OCI-LY7 (cell line): ENCODE measurements around the gene MEIG1. TPM values are rescaled to one million over a fixed set of nuclear protein-coding genes. Genes with fewer than 3 reads are reported as not detected.
A peak's percentile ranks its signal among the peaks of the same experiment; 100 is the strongest.

Experiments
- BruUV-seq: library from RNA; stranded (reverse); fragments of 400-500 nt; replicated peaks from 2 replicates; lab custom pipeline; 2021; lab: Mats Ljungman, UMichigan
- CTCF ChIA-PET: fragments of 300-600 bp; sonication (Branson Sonifier 250); formaldehyde crosslinking; loops from one replicate; lab custom pipeline; 2022; ENCODE audit warnings: antibody characterized with exemption; ENCODE audit not compliant: unreplicated experiment; lab: Charles Lee
- POLR2A ChIA-PET: fragments of 300-600 bp; sonication (Branson Sonifier 250); formaldehyde crosslinking; loops from one replicate; lab custom pipeline; 2022; ENCODE audit warnings: antibody characterized with exemption; lab: Charles Lee
- DNase-seq: peaks from one replicate; pipeline ENCODE4 v3.0.0-alpha.2; 2015; ENCODE audit warnings: low spot score
- H2AFZ ChIP-seq: fragments of 200-600 bp; sonication (generic), shearing (Covaris generic); 2 replicates; pipeline ENCODE4 v1.6.1; 2014; ENCODE audit warnings: mild to moderate bottlenecking, antibody characterized with exemption, low read length, moderate library complexity
- H3K27ac ChIP-seq: fragments of 200-600 bp; sonication (generic); 2 replicates; pipeline ENCODE4 v1.5.1; 2014; ENCODE audit warnings: mixed run types, low read depth, mild to moderate bottlenecking, moderate library complexity, low read length, inconsistent platforms; ENCODE audit not compliant: poor library complexity, severe bottlenecking
- H3K36me3 ChIP-seq: fragments of 200-600 bp; sonication (generic); 2 replicates; pipeline ENCODE4 v1.6.1; 2014; ENCODE audit warnings: mild to moderate bottlenecking, antibody characterized with exemption, low read length, moderate library complexity, mixed read lengths; ENCODE audit not compliant: insufficient read depth
- H3K4me1 ChIP-seq: fragments of 200-600 bp; sonication (generic); 2 replicates; pipeline ENCODE4 v1.5.1; 2014; ENCODE audit warnings: mild to moderate bottlenecking, low read length; ENCODE audit not compliant: insufficient read depth, poor library complexity, severe bottlenecking
- H3K4me2 ChIP-seq: fragments of 200-600 bp; sonication (generic); 2 replicates; pipeline ENCODE4 v1.6.1; 2014; ENCODE audit warnings: mild to moderate bottlenecking, low read length
- H3K4me3 ChIP-seq: fragments of 200-600 bp; sonication (generic); 2 replicates; pipeline ENCODE4 v1.5.1; 2014; ENCODE audit warnings: mild to moderate bottlenecking, low read depth, low read length; ENCODE audit not compliant: poor library complexity, severe bottlenecking
- H3K79me2 ChIP-seq: fragments of 200-600 bp; sonication (generic); 2 replicates; pipeline ENCODE4 v1.6.1; 2016; ENCODE audit warnings: low read depth, mild to moderate bottlenecking, low read length, moderate library complexity, mixed read lengths; ENCODE audit not compliant: insufficient read depth
- H3K9me2 ChIP-seq: fragments of 200-600 bp; sonication (generic); 2 replicates; pipeline ENCODE4 v1.6.1; 2016; ENCODE audit warnings: mild to moderate bottlenecking, low read length, mixed read lengths; ENCODE audit not compliant: insufficient read depth
- H3K9me3 ChIP-seq: fragments of 200-600 bp; sonication (generic); 2 replicates; pipeline ENCODE4 v1.6.1; 2014; ENCODE audit warnings: mild to moderate bottlenecking, mixed run types, low read length, mixed read lengths
- H4K20me1 ChIP-seq: fragments of 200-600 bp; sonication (generic); 2 replicates; pipeline ENCODE4 v1.6.1; 2014; ENCODE audit warnings: mild to moderate bottlenecking, antibody characterized with exemption, low read length, moderate library complexity, mixed read lengths; ENCODE audit not compliant: insufficient read depth
- CTCF ChIP-seq: fragments of 200-600 bp; sonication (generic); conservative IDR thresholded peaks from 2 replicates; pipeline ENCODE4 v1.5.1; 2014; ENCODE audit warnings: mild to moderate bottlenecking, antibody characterized with exemption, low read length, moderate library complexity, mixed read lengths
- EZH2phosphoT487 ChIP-seq: fragments of 200-600 bp; sonication (generic); IDR thresholded peaks from 2 replicates; pipeline ENCODE4 v1.6.1; 2018; ENCODE audit warnings: low read depth, borderline replicate concordance, mild to moderate bottlenecking, mixed run types, antibody characterized with exemption, low read length, moderate library complexity, mixed read lengths
- intact Hi-C: fragments of 100-400 bp; cut with micrococcal nuclease; formaldehyde crosslinking; loops from one replicate; pipeline ENCODE4 v1.10.0; 2022; ENCODE audit not compliant: unreplicated experiment
- total RNA-seq, 2 experiments: library from RNA; depleted of rRNA in 1 of 2; stranded (reverse); fragments of >200 nt in 1 of 2; shearing (Covaris generic) in 1 of 2; gene quantifications; 2 replicates each; pipeline ENCODE4 v1.2.3, GENCODE V29; 2014 to 2022

The MEIG1 gene
- total RNA-seq, 2 experiments from 2014 or later: 1.1 to 2.7 TPM

DNA sequence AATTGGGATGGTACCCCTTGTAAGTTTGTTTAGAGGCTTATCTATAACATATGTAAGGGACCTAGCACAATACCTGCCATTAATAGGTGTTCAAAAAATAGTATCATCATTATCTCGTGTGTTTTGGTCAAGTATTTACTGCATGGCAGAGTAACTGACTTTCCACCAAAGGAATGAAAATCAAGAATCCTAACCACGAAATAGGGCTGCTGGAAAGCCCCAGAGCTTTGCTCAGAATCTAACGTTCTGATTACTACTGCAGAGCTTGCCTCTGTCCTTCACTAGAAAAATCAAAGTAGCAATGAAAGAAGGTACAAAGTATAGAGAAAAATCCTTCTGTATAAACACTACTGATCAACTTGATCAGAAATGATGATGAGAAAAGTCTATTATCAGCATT is 40.2 kb upstream of the MEIG1 start:
- intact Hi-C loops: no loop called here
- TF ChIP-seq EZH2phosphoT487 (no peak), CTCF (no peak)
- Histone ChIP-seq H3K4me2 (no peak overlapping the region), H3K9me3 (peaks cover 34% of the 10 kb centered on the region), H4K20me1 (no peaks in the 10 kb centered on the region), H3K9me2 (no peaks in the 10 kb centered on the region), H3K79me2 (peaks cover 17% of the 10 kb centered on the region; the same call in 1 of the 2 replicates), H2AFZ (no peak overlapping the region), H3K36me3 (peaks cover 100% of the 10 kb centered on the region), H3K4me1 (no peaks in the 10 kb centered on the region), H3K4me3 (no peak overlapping the region), H3K27ac (no peak overlapping the region)
- no TSS peak for BruUV-seq
- no peak for DNase-seq
- POLR2A ChIA-PET: no interaction called here
- CTCF ChIA-PET: no interaction called here

DNA sequence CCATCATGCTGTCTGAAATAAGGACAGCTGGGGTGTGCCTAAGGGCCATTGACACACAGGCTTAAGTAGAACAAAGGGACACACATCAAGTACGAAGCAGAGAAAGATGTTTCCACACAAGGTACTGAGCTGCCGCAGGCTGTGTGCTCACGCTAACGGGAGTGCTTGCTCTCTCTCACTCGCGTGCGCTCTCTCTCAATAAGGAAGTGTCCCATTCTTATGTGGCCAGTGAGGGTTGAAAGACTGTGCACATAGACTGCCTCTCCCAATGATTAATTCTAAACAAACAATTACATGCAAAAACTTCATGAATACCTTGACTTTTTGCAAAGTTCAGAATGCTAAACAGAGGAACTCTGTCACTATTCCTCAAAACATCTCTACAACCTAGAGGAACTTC is 35.2 kb upstream of the MEIG1 start:
- DNase-seq: no peak
- H3K9me2 ChIP-seq: no peaks in the 10 kb centered on the region
- H3K4me3 ChIP-seq: no peak overlapping the region
- intact Hi-C loops: no loop called here
- TF ChIP-seq EZH2phosphoT487: no peak
- TF ChIP-seq CTCF: no peak
- no peaks in the 10 kb centered on the region for H3K4me1 ChIP-seq
- CTCF ChIA-PET: no interaction called here
- H3K36me3 ChIP-seq: peaks cover 99% of the 10 kb centered on the region
- no peak overlapping the region for H3K27ac ChIP-seq
- POLR2A ChIA-PET: no interaction called here
- no TSS peak for BruUV-seq
- peaks cover under 1% of the 10 kb centered on the region; the same call in 1 of the 2 replicates for H3K9me3 ChIP-seq
- no peaks in the 10 kb centered on the region for H4K20me1 ChIP-seq
- H2AFZ ChIP-seq: no peak overlapping the region
- peaks cover 5% of the 10 kb centered on the region; the same call in 1 of the 2 replicates for H3K79me2 ChIP-seq
- H3K4me2 ChIP-seq: no peak overlapping the region

- peaks cover 5% of the 10 kb centered on the region; the same call in 1 of the 2 replicates for H3K79me2 ChIP-seq
- ChIA-PET POLR2A (no interaction called here), CTCF (no interaction called here)
- H3K4me2 ChIP-seq: no peak overlapping the region
- TF ChIP-seq EZH2phosphoT487: no peak
- no peak for TF ChIP-seq CTCF
- no peaks in the 10 kb centered on the region for H3K4me1 ChIP-seq
- no peak overlapping the region for H3K27ac ChIP-seq
- intact Hi-C loops: no loop called here
- no peaks in the 10 kb centered on the region for H3K9me2 ChIP-seq
- no peaks in the 10 kb centered on the region for H3K9me3 ChIP-seq
- peaks cover 98% of the 10 kb centered on the region for H3K36me3 ChIP-seq
- no peak overlapping the region for H3K4me3 ChIP-seq
- H4K20me1 ChIP-seq: no peaks in the 10 kb centered on the region
- DNase-seq: no peak
- TSS peak; percentile 14 for BruUV-seq
- H2AFZ ChIP-seq: no peak overlapping the region
These were observed 33.9 kb upstream of the MEIG1 start for GRCh38 chr10:14925268-14925667.
